Liver (tissue), 3 donors: ENCODE results near the gene LAMB1.

ENCODE experiments used
- ATF3 ChIP-seq: IDR thresholded peaks from 2 replicates; pipeline ENCODE4 v1.6.1; 2016; ENCODE audit warnings: antibody characterized with exemption
- CTCF ChIP-seq: fragments of 150-350 bp; IDR thresholded peaks from 2 replicates; pipeline ENCODE4 v1.5.1; 2017; ENCODE audit warnings: improper control_type of control experiment, low read depth, low read length; ENCODE audit not compliant: missing input control
- EGR1 ChIP-seq, 2 donors: IDR thresholded peaks; 2 replicates each; pipeline ENCODE4 v1.6.1; 2016 to 2018; ENCODE audit warnings: antibody characterized with exemption in 2 of 2, low read depth in 2 of 2
- FOXA1 ChIP-seq: IDR thresholded peaks from 2 replicates; pipeline ENCODE4 v1.6.1; 2016; ENCODE audit warnings: antibody characterized with exemption
- GABPA ChIP-seq, 2 donors: IDR thresholded peaks in 1 of 2; conservative IDR thresholded peaks in 1 of 2; 2 replicates each; pipeline ENCODE4 v1.6.1; 2016; ENCODE audit warnings: antibody characterized with exemption in 2 of 2, mild to moderate bottlenecking in 1 of 2, moderate library complexity in 1 of 2
- JUND ChIP-seq, 2 donors: IDR thresholded peaks; 2 replicates each; pipeline ENCODE4 v1.6.1; 2016; ENCODE audit warnings: antibody characterized with exemption in 2 of 2
- MAX ChIP-seq: IDR thresholded peaks from 2 replicates; pipeline ENCODE4 v1.6.1; 2016; ENCODE audit warnings: antibody characterized with exemption
- RAD21 ChIP-seq, 2 donors: IDR thresholded peaks; 2 replicates each; pipeline ENCODE4 v1.6.1; 2016; ENCODE audit warnings: antibody characterized with exemption in 2 of 2, mild to moderate bottlenecking in 2 of 2
- RXRA ChIP-seq, 2 donors: IDR thresholded peaks; 2 replicates each; pipeline ENCODE4 v1.6.1; 2017 to 2018; ENCODE audit warnings: antibody characterized with exemption in 2 of 2, mild to moderate bottlenecking in 1 of 2
- SP1 ChIP-seq: IDR thresholded peaks from 2 replicates; pipeline ENCODE4 v1.6.1; 2018; ENCODE audit warnings: antibody characterized with exemption, mild to moderate bottlenecking
- TAF1 ChIP-seq: conservative IDR thresholded peaks from 2 replicates; pipeline ENCODE4 v1.6.1; 2016; ENCODE audit warnings: antibody characterized with exemption, mild to moderate bottlenecking
- YY1 ChIP-seq: IDR thresholded peaks from 2 replicates; pipeline ENCODE4 v1.6.1; 2016; ENCODE audit warnings: antibody characterized with exemption, mild to moderate bottlenecking
- ZBTB33 ChIP-seq: IDR thresholded peaks from 2 replicates; pipeline ENCODE4 v1.6.1; 2016; ENCODE audit warnings: antibody characterized with exemption
- donor health status: healthy.
- donor health status: healthy.

GRCh38 chr7:108000875-108001763 is 1.8 kb downstream of the LAMB1 start:
- TF ChIP-seq TAF1: no peak
- TF ChIP-seq CTCF: no peak
- TF ChIP-seq GABPA (IDR thresholded peaks at IDR 0.05 in 1 of 2, conservative IDR thresholded peaks at IDR 0.05 in 1 of 2): no peak
- no peak for TF ChIP-seq YY1
- TF ChIP-seq EGR1 (IDR thresholded peaks at IDR 0.05; ENCODE audit: low read depth in 2 of 2): no peak
- no peak for TF ChIP-seq JUND (IDR thresholded peaks at IDR 0.05)
- TF ChIP-seq RAD21 (IDR thresholded peaks at IDR 0.05): peak in 1 of 2 donors; percentile 17
- TF ChIP-seq ZBTB33: no peak
- TF ChIP-seq SP1: no peak
- TF ChIP-seq RXRA (IDR thresholded peaks at IDR 0.05): no peak
- no peak for TF ChIP-seq MAX
- no peak for TF ChIP-seq ATF3
- TF ChIP-seq FOXA1: no peak
